GM12874 (cell line): ENCODE data around the gene SS18.

Experiments
- CTCF ChIP-seq: IDR thresholded peaks from 2 replicates; pipeline ENCODE4 v1.5.1; 2011; ENCODE audit warnings: low read depth, mild to moderate bottlenecking, control low read depth, low read length, moderate library complexity; ENCODE audit not compliant: insufficient read depth

The SS18 gene

GRCh38 chr18:25979369-25980040 is 110.9 kb downstream of the SS18 start:
- no peak for TF ChIP-seq CTCF

GRCh38 chr18:25976554-25976953 is 113.9 kb downstream of the SS18 start:
- no peak for TF ChIP-seq CTCF

GRCh38 chr18:25974630-25975077 is 115.8 kb downstream of the SS18 start:
- no peak for TF ChIP-seq CTCF
